ENCODE data around the gene RPL29.

RPL29 gene

GRCh38 chr3:52024765-52025452 lies 29.2 kb upstream of the RPL29 start:
- no peak for DNase-seq

GRCh38 chr3:52023860-52024764 lies 28.4 kb upstream of the RPL29 start:
- DNase-seq = no peak

DNA sequence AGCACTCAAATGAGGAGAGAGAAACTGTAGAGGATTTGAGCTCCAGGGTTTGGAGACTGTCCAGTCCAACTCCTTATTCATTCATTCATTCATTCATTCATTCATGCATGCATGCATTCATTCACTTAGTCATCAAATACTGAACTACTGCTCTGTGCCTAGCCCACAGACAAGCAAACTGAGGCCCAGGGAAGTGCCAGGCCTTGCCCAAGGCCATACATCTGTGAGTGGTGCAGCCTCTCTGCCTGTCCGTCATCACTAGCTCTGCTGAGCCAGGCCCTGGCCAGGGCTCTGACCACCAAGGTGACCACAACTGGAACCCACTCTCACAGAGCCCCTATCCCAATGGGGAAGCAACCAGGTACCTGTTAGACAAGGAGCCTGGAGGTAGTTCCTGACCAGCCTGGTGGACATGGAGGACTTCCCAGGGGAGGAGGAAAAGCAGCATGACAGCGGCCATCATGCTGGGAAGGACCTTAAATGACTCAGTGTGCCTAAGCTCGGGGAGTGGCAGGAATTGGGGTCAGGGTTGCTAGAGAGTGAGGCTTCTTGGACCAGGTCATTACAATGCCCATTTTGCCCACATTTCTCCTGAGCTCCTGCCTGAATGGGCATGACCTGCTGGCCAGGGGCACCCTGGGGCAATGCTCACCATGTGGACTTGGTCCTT lies 27.5 kb upstream of the RPL29 start:
- no peak for DNase-seq

- no peak for DNase-seq
These were observed 26.8 kb upstream of the RPL29 start for GRCh38 chr3:52022323-52023100.

DNA sequence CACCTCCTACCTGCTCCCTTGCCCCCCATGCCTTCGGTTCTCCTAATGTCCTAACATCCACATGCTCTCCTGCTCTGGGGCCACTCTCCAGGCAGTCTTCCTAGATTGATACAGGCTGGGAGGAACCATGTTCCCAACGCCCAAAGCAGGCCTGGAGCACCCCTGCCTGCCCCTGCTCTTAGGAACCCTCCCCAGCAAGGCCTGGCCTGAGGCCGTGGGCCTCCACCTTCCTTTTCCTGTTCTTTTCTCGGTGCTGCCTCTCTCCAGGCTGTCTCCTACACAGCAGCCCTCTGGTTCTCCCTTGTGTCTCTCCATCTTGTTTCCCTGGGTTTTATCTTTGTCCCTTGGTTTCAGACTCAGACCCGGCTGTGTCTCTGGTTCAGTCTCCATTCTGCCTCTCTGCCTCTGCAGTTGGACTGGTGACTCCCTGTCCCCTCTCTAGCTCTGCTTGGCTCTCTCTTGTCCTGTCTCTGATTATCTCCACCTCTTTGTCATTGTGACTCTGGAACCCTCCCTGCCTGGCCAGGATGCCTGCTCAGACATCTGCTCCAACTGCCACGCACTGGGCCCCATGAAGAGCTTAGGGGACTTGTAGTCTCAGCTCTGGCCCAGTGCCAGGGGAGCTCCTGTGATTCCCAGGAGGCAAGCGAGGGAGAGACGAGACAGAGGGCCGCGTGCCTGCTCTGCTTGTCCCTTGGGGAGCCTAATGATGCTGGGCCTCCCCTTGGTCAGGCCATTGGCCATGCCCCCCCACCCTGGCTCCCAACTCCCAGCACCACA lies 26.0 kb upstream of the RPL29 start:
- peak; percentile 12 for DNase-seq

GRCh38 chr3:52020796-52021195 lies 25.1 kb upstream of the RPL29 start:
- no peak for DNase-seq

DNA sequence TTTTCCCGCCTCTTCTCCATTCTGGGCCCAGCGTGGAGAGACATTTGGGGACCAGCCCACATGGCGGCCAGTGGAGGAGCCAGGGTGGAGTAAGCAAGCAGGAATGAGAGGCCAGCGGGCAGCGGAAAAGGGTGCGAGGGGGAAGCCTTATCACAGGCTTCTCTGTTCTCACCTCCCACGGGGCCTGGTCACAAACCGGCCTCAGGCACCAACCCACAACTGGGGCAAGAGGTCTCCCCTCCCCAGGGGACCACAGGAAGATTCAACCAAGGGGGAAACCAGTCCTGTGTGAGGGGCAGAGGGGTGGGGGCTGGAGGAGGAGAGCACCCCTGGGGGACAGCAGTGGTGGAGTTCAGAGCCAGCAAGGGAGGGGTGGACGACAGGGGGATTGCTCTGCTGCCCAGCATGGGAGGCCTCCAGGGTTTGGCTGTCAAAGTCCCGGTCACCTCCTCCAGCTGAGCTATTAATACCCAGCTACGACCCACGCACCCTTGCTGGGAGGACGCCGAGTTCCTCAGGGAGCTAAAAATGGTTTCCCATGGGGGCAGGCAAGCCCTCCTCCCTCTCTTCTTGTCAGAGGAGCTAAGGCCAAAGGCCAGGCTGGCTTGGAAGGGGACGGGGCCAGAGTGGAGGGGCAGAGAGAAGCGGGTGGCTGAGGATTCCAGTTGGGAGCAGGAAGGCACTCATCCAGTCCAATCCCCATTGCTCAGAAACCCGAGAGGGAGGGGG lies 23.8 kb upstream of the RPL29 start:
- no peak for DNase-seq

GRCh38 chr3:52018319-52019000 lies 22.8 kb upstream of the RPL29 start:
- DNase-seq = no peak

- DNase-seq = no peak
These were observed 21.9 kb upstream of the RPL29 start for GRCh38 chr3:52017586-52017985.

DNA sequence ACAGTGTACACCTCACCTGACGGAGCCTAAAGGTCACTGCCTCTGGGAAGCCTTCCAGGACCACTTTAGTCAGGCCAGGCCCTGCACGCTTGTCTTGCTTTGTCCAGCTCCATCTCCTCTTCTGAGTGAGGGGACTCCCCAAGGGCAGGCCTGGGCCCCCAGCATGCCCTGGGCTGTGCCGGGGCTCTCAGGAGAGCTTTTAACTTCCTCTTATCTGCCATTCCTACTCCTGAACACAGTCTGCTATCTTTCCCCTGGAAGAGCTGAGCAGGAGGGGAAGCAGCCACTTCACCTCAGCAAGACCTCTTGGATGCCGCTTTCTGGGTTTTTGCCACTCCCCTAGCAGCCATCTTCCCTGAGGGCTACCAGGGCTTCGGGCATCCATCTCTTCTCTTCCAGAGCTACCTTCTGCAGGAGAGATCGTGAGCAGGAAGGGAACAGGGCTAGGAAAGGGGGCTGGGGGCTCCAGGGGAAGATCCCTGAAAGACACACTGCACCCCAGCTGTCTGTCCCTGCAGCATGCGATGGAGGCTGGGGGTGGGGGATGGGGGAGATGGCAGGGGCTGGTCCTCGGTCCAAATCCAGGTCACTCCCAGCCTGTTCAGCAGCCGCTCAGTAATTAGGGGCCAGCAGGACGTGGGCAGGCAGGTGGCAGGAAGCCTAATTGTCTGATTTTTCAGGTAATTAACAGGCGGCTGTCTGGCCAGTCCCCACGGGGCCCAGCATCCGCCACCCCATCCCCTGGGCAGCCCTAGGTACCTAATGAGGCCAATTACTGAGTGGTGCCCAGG lies 19.9 kb upstream of the RPL29 start:
- no peak for DNase-seq

DNA sequence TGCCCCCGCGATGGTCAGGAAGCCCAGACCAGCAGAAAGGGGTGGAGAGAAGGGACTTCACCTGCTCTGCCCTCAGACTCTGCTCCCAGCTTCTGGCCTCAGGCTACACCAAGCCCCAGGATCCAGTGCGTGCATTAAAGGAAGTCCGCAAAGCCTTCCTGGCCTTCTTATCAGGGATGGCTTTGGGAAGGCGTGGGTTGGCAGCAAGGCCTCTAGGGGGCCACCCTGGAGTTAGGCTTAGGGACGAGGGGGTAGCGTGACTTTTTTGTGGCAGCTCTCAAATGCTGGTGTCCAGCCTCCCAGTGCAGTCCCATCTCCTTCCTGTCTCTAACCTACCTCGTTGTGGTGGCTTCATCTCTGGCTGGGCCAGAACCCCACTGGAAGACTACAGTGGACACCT lies 18.9 kb upstream of the RPL29 start:
- no peak for DNase-seq

GRCh38 chr3:52013802-52014598 lies 18.3 kb upstream of the RPL29 start:
- no peak for DNase-seq

DNA sequence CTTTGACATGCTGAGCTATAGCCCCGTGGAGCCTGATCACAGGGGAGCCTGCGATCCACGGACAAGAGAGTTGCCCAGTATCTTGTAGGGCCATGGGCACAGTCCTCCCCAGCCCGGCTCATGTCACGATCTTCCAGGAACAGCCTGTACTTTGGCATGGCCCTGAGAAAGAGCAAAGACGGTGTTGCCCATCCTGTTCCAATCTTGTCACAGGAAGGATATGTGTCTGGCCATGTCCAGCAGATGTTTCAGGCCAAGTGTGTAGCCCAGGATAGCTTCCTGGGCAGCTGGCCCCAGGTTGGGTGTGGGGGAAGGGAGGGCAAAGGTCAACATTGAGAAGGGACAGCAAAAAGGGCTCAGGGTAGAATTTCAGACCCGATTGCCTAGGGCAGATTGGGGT lies 17.0 kb upstream of the RPL29 start:
- DNase-seq = no peak

DNA sequence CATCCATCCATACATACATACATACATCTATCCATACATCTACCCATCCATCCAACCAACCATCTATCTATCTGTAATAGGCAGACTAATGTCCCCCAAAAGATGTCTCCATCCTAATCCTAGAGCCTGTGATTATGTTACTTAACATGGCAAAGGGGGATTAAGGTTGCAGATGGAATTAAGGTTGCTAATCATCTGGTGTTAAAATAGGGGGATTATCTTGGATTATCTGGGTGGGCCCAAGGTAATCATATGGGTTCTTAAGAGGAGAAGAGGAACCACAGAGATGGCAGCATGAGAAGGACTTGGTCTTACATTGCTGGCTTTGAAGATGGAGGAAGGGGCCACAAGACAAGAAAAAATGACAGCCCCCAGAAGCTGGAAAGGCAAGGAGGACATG lies 14.7 kb upstream of the RPL29 start:
- DNase-seq = no peak

GRCh38 chr3:52007291-52007690 lies 11.6 kb upstream of the RPL29 start:
- no peak for DNase-seq

DNA sequence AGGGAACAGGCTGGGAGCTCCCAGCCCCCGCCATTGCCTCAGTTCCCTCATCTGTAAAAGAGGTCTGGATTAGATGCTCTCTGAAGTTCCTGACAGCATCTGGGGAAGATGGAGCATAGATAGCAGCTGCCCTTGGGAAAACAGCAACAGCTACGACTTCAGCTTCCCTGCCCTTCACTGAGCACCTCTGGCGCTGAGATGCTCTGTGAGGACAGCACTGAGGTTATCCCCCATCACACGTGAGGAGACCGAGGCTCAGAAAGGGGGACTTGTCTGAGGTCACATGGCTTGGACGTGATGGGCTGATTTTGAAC lies 11.1 kb upstream of the RPL29 start:
- no peak for DNase-seq

GRCh38 chr3:52006017-52006819 lies 10.5 kb upstream of the RPL29 start:
- DNase-seq = no peak

DNA sequence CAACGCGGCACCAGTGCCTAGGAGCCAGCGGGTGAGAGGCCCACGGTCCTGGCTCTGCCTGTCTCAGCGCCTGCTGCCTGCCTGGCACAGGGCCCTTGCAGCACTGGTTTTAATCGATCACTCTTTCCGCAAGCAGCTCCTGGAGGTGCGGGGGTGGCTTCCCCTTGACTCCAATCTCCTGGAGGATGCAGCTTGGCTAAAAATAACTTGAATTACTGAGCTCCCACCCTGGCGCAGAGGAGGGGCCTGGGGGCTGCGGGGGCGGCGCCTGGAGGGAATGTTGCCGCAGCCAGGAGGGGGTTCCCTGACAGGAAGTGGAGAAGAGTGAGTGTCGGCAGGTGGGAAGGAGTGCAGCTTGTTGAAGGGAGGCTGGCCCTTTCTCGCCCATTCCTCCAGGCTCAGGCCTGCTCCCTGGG lies 9.9 kb upstream of the RPL29 start:
- DNase-seq = peak; percentile 45
